ENCODE data around the gene ZNF441.

GRCh38 chr19:11832253-11832912 lies 65.6 kb downstream of the ZNF441 start:
- no peak for TF ChIP-seq CTCF (IDR thresholded peaks at IDR 0.05; ENCODE audit: low read depth, low read length, poor library complexity, severe bottlenecking)
- TF ChIP-seq EZH2phosphoT487 (IDR thresholded peaks at IDR 0.05; ENCODE audit: borderline replicate concordance, low read length) = no peak
